ENCODE measurements around the gene CNTD1. TPM values are rescaled to one million over a fixed set of nuclear protein-coding genes. Genes with fewer than 3 reads are reported as not detected.

CNTD1 gene
- total and polyA plus RNA-seq, 2 of the 4 experiments (the other 2 are of a cell fraction), result not detected

DNA sequence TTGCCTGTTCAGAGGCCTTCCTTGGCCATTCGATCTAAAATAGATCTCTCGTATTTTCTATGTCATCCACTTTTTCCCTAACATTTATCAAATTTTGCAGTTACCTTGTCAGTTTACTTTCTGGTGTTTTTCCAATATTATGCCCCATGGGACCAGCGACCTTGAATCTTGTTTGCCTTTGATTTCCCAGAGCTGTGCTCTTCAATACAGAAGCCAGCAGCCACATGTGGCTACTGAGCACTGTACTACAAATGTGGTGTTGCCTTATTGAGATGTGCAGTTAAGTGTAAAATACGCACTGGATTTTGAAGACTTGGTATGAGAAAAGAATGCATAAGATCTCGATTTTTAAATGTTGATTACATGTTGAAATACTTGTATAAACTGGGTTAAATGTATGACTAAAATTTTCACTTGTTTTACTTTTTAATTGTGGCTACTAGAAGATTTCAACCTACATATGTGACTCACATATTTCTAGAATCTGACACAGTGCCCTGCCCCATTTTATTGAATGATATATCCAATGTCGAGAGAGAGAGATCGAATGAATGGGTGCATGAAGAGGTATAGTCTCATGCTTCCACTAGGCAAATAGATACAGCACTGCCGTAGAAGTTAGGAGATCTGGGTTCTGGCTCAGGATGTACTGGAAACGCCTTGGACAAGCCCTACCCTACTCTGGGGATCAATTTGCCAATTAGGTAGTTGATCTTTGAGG lies 33.7 kb downstream of the CNTD1 start (continued):
- TF ChIP-seq MAZ (IDR thresholded peaks at IDR 0.05; ENCODE audit: borderline replicate concordance, low read depth, low read length), result no peak

DNA sequence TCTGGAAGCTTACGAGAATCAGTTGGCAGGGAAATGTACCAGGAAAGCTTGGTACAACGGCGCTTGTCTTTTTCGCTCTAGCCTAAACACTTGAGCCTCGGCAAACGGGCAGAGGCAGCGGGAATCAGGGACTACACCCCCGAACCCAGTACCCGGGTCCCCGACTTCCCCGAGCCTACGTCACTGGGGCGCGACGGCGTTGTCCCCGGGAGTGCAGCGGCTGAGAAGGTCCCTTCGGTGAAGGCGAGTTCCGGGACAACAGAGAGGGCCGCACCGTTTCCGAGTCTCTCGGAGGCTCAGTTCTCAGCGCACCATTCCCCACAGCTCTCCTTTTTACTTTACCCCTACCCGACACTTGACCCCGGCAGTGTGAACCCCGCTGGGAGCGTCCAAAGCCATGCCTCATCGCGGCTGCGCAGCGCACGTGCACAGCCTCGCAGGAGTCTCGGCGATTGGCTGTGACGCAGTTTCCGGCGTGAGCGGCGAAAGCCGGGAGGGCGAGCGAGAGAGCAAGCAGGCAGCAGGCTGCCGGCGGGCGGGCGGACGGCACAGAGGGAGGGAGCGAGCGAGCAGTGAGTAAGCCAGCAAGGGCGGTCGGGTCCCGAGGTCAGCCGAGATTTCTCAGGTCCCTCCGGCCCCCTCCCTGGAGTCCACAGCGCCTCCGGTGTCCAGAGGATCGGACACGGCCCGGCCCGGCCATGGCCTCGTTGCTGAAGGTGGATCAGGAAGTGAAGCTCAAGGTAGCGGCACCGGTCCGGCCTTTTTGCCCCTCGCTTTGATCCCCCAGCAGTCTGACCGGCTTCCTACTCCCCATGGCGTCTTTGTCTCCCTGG lies 34.5 kb downstream of the CNTD1 start, which contains the start of gene PSME3:
Gene PSME3, plus strand, starts transcription at position 464 of the 833 bp plus-strand sequence. Its CDS starts 235 bp downstream, at position 699.
- Histone ChIP-seq H4K91ac (ENCODE audit: insufficient read depth, low read depth, low read length) (peak within 1 kb of the TSS; percentile 96), H2BK5ac (ENCODE audit: low read depth, low read length, poor library complexity, severe bottlenecking) (peak within 1 kb of the TSS; percentile 69), H3K36me3 (ENCODE audit: control insufficient read depth, insufficient read depth, low read length) (peaks cover 18% of the 10 kb centered on the region), H2BK120ac (ENCODE audit: low read depth, low read length) (peak within 1 kb of the TSS; percentile 85), H4K20me1 (ENCODE audit: insufficient read depth, low read length) (peaks cover 4% of the 10 kb centered on the region; the same call in 1 of the 2 replicates), H2AFZ (replicated peaks; ENCODE audit: low read length, poor library complexity) (peak within 1 kb of the TSS; percentile 96), H3K4me2 (ENCODE audit: low read depth, low read length) (peak within 1 kb of the TSS; percentile 100), H3K4ac (ENCODE audit: low read depth, low read length) (peak within 1 kb of the TSS; percentile 94), H3K4me3 (ENCODE audit: insufficient read depth, low read depth, low read length) (peak within 1 kb of the TSS; percentile 83), H3K9ac (ENCODE audit: low read depth, low read length) (peak within 1 kb of the TSS; percentile 94), H4K5ac (ENCODE audit: low read depth, low read length) (peak within 1 kb of the TSS; percentile 96), H2AK9ac (replicated peaks; ENCODE audit: low read depth, low read length, poor library complexity) (peak within 1 kb of the TSS; percentile 84), H3K18ac (ENCODE audit: low read depth, low read length) (peak within 1 kb of the TSS; percentile 62), H3K9me3 (ENCODE audit: control insufficient read depth, insufficient read depth, low read length) (no peaks in the 10 kb centered on the region), H3K14ac (replicated peaks; ENCODE audit: low read depth, low read length) (peak within 1 kb of the TSS; percentile 95), H2AK5ac (ENCODE audit: low read depth, low read length) (peak within 1 kb of the TSS; percentile 59), H3K4me1 (ENCODE audit: control insufficient read depth, insufficient read depth, low read length) (0 out of 2 replicates have a peak, but pooled peaks cover 3% of the 10 kb centered on the region), H3K56ac (ENCODE audit: extremely low read depth, insufficient read depth, low read length) (peak within 1 kb of the TSS; percentile 95), H2BK15ac (ENCODE audit: low read depth, low read length) (peak within 1 kb of the TSS; percentile 77; the same call in 1 of the 3 replicates), H3K27ac (ENCODE audit: insufficient read depth, low read length) (peak within 1 kb of the TSS; percentile 81), H3K9me1 (ENCODE audit: insufficient read depth, low read length) (no peaks in the 10 kb centered on the region), H3K79me1 (ENCODE audit: low read depth in 1 of 2, low read length in 2 of 2) (peaks cover 38 to 54% of the 10 kb centered on the region in 2 experiments), H2BK20ac (ENCODE audit: low read depth, low read length) (no peak within 1 kb of the TSS; the same call in 1 of the 2 replicates), H3K23ac (ENCODE audit: low read depth, low read length) (peak within 1 kb of the TSS; percentile 92), H3K27me3 (ENCODE audit: control insufficient read depth, insufficient read depth, low read length) (no peaks in the 10 kb centered on the region), H4K8ac (ENCODE audit: low read depth in 2 of 2, low read length in 2 of 2) (peak within 1 kb of the TSS; percentile 100)
- no TSS peak for BruUV-seq (replicated peaks)
- DNase-seq (peak; percentile 85), ATAC-seq (ENCODE audit: low read depth) (peak; percentile 97)
- dilution Hi-C loops (cut with HindIII; ENCODE audit: low sequenced_read_pairs, unreplicated experiment) (no loop called here), intact Hi-C loops (cut with micrococcal nuclease) (no loop called here), in situ Hi-C loops (cut with MboI; ENCODE audit: low sequenced_read_pairs) (no loop called here)
- ChIA-PET POLR2A (ENCODE audit: unreplicated experiment) (interaction anchor here (1.0 kb wide), 1 partner anchor 9 kb away, joined by 4 read pairs; the partner anchor contains the start of gene BECN1), CTCF (interaction anchor here (0.6 to 1.3 kb wide), 2 partner anchors 9 to 53 kb away, joined by 3 read pairs; partner anchors contain the start of genes BECN1 and WNK4)
- WGBS, 2 experiments (ENCODE audit: extremely low coverage in 2 of 2, insufficient read length in 1 of 2), result 1% methylated on average over 23 of the region's 71 CpGs; no CpG with 5 or more reads in 1 of the 2 experiments
- TF ChIP-seq CEBPB (IDR thresholded peaks at IDR 0.05; ENCODE audit: low read depth, low read length) (no peak), MXI1 (IDR thresholded peaks at IDR 0.05; ENCODE audit: borderline replicate concordance, low read depth, low read length) (peak; percentile 100), MAZ (IDR thresholded peaks at IDR 0.05; ENCODE audit: borderline replicate concordance, low read depth, low read length) (peak; percentile 68; the same call in 1 of the 2 replicates), NFE2L2 (IDR thresholded peaks at IDR 0.05; ENCODE audit: low read depth, low read length) (no peak), RAD21 (IDR thresholded peaks at IDR 0.05; ENCODE audit: low read length) (no peak), MAFK (IDR thresholded peaks at IDR 0.05; ENCODE audit: low read depth, low read length) (no peak), RFX5 (IDR thresholded peaks at IDR 0.05; ENCODE audit: low read depth, low read length) (no peak), RCOR1 (IDR thresholded peaks at IDR 0.05; ENCODE audit: insufficient replicate concordance, low read length) (no peak), CHD1 (IDR thresholded peaks at IDR 0.05; ENCODE audit: low read depth, low read length) (no peak)
- TF ChIP-seq, protein P1, sequence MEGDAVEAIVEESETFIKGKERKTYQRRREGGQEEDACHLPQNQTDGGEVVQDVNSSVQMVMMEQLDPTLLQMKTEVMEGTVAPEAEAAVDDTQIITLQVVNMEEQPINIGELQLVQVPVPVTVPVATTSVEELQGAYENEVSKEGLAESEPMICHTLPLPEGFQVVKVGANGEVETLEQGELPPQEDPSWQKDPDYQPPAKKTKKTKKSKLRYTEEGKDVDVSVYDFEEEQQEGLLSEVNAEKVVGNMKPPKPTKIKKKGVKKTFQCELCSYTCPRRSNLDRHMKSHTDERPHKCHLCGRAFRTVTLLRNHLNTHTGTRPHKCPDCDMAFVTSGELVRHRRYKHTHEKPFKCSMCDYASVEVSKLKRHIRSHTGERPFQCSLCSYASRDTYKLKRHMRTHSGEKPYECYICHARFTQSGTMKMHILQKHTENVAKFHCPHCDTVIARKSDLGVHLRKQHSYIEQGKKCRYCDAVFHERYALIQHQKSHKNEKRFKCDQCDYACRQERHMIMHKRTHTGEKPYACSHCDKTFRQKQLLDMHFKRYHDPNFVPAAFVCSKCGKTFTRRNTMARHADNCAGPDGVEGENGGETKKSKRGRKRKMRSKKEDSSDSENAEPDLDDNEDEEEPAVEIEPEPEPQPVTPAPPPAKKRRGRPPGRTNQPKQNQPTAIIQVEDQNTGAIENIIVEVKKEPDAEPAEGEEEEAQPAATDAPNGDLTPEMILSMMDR (conservative IDR thresholded peaks at IDR 0.05; ENCODE audit: low read depth, low read length), result 0 out of 2 replicates have a peak, but pooled peaks have one; percentile 6
